Thyroid gland (tissue), 4 donors: Measurements from ENCODE around the gene MAPK1.

Experiments
- CTCF ChIP-seq, 6 experiments: fragments of 200-600 bp in 3 of 6; fragments of 450-650 bp in 3 of 6; sonication (generic) in 3 of 6; IDR thresholded peaks; one replicate each; pipeline ENCODE4 v1.5.1; 2016 to 2019; ENCODE audit warnings: antibody characterized with exemption in 6 of 6, mild to moderate bottlenecking in 2 of 6, inconsistent platforms in 1 of 6, moderate library complexity in 1 of 6
- POLR2A ChIP-seq, 2 donors: fragments of 450-650 bp; IDR thresholded peaks; one replicate each; pipeline ENCODE4 v1.6.1; 2017; ENCODE audit warnings: antibody characterized with exemption in 2 of 2, mild to moderate bottlenecking in 2 of 2, moderate library complexity in 1 of 2

GRCh38 chr22:21745948-21746347 lies 121.5 kb downstream of the MAPK1 start:
- TF ChIP-seq CTCF (IDR thresholded peaks at IDR 0.05) (no peak), POLR2A (IDR thresholded peaks at IDR 0.05) (no peak)
